Measurements from ENCODE around the gene ST6GAL1.

DNA sequence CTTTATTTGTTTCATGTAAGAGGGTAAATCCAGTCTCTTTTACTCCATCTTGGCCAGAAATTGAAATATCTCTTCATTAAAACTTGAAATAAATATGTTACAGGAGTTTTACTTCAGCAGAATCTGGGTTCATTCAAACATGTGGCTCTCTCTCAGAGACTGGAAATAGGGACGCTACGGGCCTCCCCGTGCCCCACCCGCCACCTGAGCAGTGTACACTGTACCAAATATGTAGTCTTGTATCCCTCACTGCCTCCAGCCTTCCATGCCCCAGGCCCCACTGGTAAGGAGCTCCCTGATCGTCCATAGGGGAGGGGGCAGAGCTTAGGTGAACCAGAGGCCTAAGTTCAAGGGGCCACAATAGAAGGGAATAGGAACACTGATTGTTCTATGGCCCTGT, 172.9 kb downstream of the ST6GAL1 start:
- TF ChIP-seq TAF1 (IDR thresholded peaks at IDR 0.05; ENCODE audit: borderline replicate concordance, insufficient read depth, low read length) (no peak), SIN3A (IDR thresholded peaks at IDR 0.05; ENCODE audit: borderline replicate concordance, insufficient read depth, low read length) (no peak), POLR2AphosphoS5 (IDR thresholded peaks at IDR 0.05; ENCODE audit: low read depth, low read length) (no peak), FOXP2 (optimal IDR thresholded peaks at IDR 0.05; ENCODE audit: borderline replicate concordance, extremely low read depth, extremely low read length, insufficient read depth) (no peak)

Measured in PFSK-1 (cell line).